RKO (cell line): ENCODE measurements around the gene GLIS1.

Source experiments
- DNase-seq: peaks from one replicate; pipeline ENCODE4 v3.0.0-alpha.2; 2016; ENCODE audit warnings: low spot score

GLIS1 gene

DNA sequence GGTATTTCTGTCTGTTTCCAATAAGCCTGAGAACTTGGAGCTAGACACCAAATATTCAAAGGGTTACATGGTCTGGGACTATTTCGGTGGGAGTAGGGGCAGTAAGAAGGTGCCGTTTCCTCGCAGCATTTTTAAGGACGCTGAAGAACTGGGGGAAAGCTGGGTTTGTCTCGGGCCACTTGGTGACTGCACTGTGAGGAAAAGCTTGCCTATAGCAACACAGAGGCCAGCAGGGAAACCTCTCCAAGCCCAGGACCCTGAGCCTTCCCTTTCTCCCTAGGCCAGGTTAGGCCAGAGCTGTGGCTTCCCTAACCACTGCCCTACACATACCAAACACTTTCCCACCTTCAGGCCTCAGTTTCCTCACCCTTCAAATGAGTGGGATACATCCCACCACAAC, 3.3 kb downstream of the GLIS1 start:
- DNase-seq, result no peak

DNA sequence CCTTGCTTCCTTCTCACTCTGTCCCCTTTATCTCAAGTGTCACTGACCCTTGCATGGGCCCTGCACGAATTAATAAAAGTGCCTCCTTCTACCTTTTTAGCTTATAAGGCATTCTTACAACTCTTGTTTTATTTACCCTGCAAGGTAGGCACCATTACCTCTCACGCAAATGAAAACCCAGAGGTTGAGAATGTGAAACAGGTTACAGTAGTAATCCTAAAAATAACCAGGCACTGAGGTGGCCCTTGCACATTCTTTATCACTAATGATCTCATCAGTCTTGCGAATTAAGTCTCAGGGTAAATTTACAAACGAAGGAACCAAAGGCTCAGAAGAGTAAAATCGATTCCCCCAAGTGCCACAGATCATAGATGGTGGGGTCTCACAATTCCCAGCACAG, 3.7 kb downstream of the GLIS1 start:
- no peak for DNase-seq

DNA sequence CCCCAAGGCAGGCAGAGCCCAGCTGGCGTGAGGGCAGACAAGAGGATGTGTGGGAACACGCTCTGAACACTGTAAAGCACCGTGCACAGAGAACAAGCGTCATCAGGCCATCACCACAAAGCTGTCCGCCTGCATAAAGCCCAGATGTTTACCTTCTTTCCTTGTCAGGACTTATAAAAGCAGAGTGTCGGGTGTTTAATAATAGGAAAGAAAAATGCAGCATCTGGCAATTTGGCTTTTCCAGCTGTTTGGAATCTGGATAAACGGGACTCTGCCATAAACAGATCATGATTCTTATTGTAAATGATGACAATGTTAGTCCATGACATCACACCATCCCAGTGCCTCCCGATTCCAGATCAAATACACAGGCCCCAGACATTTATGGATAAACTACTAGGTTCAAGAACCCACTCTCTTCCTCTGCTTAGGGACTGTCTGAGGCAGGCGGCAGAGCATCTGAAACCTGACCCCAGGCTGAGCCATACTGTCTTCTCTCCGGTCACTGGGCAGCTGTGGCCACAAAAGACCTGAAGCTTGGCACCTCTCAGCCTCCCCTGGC, 4.2 kb downstream of the GLIS1 start:
- no peak for DNase-seq

DNA sequence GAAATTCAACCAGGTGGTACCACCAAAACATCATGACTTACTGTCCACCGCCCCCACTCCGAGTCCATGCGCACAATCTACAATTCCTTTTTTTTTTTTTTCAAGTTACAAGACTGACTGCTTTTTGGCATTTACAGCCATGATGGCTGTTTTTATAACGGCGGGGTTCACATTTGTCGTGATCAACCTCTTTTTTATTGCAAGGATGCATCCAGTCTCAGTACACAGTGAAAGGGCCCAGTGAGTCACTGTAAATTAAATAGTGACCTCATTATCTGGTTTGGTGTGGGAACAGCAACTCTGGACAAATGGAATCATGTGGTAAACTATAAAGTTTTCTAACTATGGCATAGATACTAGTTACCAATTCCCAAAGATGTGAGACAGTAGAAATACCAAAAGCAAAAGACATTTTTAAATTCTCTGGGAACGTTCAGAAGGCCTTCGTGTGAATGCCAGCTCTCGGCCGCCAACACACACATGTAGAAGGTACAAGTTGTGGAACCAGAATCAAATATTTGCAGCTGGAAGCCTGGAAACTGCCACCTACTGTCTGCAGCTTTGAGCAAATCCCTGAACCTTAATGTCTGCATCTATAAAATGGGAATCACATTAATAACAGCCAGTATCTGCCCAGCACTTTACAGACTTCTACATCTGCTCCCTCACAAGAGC, 4.9 kb downstream of the GLIS1 start:
- no peak for DNase-seq

DNA sequence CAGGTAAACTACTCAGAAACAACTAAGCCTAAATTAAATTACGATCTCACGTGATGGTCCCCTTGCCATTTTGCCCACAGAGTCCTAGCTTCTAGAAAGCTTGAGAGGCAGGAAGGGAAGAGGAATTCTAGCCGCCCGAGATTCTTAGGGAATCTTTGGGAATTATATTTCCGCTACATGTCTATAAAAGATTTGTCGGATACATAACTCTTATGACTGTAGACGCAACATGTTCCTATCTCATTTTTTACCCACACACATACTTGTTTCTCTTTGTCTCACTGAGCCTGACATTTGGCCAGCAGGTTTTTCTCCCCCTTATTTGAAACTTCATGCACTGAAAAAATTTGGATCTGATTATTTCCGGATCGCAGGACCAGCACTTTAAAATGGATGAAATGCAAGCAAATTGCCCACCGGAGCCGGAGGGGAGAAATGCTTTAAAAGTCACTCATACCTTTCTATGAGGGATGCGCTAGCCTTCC, 5.5 kb downstream of the GLIS1 start:
- DNase-seq, result no peak

DNA sequence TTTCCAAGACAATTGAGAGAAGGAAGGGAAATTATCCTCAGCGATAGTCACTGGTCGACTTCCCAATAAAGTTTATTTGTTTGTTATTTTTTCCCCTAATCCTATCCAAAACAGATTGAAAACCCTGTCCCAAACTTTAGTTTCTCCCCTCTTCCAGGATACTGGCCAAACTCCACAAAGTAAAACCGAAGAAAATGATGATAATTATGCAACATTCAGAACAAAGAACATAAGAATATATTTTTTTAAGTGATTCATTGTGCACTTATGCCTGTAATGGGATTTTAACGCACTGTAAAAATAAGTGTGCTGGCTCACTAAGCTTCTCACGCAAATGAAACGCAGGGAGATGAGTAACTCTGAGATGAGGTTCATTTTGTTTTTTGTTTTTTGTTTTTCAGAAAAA, 6.0 kb downstream of the GLIS1 start:
- DNase-seq, result no peak

DNA sequence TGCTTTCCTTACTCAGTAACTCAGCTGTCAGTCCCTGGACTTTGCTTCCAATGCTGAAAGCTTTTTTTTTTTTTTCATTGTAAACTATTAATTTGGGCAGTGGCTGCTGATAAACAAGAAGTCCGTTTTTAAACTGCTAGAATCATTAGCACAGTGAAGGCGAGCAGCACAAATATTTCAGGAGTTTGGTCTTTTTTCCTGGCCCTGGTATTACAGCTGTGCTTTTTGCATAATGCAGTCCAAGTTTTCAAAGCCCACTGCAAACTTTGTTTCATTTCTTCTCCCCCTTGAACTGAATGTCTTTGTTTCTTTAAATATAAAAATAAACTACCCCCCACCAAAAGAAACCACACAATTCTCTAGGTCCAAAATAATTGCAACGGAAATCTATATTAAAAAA, 6.6 kb downstream of the GLIS1 start:
- DNase-seq, result no peak

DNA sequence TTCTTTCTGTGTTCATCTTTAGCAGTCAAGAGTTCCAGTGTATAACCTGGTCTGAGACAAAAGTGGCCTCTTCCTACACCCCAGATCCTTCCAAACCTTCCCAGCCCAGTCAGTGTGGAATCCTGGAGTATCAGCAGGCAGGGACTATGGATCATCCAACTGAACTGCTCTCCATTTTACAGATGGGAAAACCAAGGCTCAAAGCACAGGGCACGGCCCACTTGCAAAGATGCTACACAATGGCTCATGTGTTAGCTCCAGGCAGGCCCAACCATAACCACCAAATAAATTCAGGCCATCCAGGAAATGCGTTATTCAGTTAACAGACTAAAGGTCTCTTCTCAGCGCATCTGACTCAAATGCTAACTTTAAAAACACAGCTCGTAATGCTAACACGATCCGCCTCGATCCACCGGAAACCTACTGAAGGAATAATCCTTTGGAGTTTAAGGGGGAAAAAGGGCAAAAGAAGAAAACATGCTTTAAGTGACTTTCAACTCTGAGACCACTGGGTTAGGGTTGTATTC, 7.1 kb downstream of the GLIS1 start:
- DNase-seq, result no peak

DNA sequence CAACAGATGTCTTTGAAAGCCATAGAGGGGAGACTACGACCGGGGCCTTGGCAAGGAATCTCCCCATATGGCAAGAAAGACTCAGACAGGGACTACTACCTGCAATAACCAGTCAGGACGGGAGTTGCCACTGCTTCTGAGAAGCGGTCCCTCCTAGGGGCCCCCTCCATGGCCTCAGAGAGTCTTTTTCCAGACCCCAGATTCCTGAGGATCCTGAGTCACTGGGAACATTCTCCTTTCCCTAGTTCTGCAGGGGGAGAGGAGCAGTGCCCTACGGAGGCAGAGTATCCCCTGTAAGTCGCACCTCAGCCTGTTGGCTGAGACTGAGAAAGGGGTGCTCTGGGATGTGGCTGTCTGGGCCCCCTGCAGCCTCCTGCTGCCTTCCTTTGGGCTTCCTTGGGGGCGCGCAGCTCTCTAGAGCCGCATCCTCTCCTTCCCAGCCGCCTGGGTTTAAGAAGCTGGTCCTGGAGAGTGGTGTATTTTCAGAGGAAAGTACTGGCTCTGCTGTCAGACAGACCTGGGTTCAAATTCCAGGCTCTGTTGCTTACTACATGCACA, 7.8 kb downstream of the GLIS1 start:
- DNase-seq, result no peak

DNA sequence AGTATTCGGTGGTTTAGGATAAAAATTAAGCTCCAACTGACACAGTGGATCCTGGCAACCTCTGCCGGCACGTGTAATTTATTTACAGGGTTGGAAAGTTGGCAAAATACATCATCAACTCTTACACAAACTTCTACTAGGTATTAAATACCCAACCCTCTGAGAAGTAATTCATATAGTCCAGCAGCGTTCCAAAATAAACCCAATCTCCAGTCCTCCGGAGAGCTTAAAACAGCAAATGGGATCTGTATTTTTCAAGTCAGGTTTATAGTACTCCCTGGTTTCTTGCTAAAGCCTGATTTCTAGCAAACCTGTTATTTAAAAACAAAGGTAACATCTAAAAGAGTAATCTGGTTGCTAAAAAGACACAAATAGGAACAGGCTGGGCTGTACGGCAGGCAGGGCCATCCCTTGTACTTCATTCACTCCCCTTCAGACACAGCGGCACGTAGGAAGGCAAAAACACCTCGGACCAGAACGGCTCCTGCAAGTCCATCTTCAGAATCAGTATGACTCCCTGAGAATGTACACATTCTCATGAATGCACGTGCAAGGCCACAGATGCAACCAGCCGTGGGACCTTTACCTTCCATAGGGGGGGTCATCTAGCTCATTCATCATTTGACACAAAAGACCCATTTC, 8.6 kb downstream of the GLIS1 start:
- DNase-seq, result no peak

DNA sequence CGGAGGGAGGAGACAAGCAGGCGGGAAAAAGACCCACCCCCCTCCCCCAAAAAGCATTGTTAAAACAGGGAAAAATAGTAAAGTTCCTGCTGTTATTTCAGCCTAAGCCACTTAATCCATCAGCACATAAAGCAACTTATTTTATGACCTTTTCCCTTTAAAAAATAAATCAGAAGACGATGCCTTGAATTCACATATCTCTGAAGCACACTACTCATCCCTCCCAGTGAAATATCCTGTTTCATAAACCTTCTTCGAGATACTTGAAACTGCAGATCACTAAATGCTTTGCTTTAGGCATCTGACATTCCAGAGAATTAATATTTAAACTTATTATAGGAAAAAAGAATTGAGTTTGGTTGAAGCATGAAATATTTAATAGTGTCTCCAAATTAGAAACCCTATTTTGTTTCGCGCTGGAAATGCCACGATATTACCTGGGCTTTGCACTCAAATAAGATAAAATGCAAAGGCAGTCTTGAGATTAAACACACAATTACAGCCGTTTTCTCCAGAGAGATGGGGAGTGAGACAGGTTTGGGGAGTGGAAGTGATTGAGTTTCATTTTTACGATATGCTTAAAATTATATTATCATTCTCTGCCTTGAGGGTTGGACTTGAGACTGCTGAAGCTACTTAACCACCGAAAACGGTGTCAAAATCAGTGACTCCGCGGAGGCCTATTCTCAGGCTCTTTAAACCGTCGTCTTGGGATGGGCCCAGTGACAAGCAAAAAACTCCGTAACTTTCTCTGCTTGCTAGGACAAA, 9.3 kb downstream of the GLIS1 start:
- DNase-seq, result no peak

DNA sequence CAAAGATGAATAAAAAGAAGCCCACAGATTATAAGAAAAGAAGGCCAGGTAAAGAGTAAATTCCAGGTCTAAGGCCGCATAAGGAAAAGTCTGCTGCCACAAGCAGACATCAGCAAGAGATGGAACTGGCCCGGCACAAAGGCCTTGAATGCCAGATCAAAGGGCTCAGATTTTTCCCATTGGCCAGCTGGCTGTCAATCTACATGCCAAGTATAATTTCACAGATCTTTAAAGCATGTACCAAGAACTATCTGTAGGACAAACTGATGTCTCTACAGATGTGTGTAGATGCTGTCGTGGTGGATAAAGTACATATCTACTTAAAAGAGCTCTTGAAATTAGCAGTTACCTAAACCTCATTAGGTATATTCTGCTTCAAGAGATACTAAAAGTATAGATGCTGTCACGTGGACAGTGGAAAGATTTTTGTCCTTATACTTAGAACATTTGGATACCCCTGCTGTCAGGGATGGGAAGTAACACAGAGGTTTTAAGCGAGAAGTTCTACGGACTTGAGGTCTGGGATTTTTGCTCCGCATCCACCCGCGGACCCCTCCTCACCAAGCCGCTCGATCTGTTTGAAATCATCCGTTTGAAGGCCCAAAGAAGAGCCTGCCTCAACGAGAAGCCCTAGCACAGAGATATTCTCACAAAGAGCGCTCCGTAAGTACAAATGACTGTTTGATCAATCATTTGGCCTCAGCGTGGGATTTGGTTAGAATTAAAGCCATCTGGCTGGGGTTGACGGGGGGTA, 10.1 kb downstream of the GLIS1 start:
- no peak for DNase-seq

DNA sequence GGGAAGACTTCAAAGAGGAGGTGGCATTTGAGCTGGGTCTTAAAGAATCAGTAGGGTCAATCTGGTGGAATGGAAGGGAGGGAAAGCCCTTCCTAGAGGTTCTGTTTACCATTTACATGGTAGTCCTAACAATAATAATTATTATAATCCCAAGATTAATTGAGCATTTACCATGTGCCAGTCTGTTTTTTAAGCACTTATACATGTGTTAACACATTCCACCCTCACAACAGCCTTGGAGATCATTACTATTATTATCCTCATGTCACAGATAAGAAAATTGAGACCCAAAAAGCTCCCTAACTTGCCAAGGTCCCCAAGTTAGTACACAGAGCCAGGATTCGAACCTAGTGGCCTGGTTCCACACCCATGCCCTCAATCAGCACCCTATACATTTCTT, 10.8 kb downstream of the GLIS1 start:
- no peak for DNase-seq

DNA sequence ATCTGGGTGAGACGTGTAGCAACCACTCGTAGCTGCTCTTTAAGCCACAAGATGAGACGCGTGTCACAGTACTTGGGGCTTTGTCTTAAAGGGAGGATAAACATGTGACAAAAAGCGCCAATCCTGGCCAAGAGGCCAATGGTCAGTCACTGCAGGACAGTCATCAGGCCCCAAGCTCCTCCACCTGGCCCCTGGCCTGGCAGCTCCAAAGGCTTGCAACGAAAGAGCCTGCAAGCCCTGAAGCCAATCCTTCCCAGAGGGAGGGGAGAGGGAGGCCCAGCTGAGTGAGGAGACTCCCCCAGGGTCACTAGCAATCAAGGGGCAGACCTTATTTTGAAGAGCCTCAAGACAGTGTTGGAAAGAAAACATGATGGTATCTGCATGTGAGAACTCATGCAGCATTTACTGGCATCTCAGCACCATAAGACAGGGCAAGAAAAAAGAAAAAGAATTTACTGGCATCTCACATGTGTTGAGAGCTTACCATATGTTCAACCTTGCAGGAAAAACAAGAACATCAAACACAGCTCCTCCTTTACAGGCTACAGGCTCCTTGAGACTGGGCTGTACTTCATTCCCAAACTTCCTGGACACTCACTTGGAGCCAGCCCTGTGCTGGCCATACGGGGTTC, 11.4 kb downstream of the GLIS1 start:
- DNase-seq, result no peak

DNA sequence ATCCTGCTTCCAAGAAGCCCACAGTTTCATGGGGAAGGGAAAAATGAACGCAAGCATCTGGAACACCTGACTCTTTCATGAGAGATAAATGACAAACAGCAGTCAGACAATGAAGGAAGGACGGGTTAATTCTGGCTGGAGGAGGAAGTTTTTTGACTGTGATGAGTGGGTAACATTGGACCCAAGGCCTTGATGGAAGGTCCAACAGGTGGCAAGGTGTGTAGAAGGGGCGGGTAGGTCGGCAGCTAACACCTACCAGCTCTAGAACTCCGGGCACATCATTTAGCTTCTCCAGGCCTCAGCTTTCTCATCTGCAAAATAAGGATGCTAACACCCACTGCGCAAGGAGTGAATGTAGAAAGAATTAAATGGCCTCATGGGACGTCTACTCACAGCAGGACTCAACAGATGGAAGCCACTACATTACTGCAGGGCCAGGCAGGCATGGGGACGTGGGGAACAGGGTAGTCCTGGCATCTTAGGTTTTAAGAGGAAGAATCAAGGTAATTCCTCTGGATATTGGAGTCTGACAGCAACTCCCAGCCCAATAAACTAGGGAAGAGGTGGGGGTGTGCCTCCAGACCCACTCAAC, 12.9 kb downstream of the GLIS1 start:
- DNase-seq, result no peak

DNA sequence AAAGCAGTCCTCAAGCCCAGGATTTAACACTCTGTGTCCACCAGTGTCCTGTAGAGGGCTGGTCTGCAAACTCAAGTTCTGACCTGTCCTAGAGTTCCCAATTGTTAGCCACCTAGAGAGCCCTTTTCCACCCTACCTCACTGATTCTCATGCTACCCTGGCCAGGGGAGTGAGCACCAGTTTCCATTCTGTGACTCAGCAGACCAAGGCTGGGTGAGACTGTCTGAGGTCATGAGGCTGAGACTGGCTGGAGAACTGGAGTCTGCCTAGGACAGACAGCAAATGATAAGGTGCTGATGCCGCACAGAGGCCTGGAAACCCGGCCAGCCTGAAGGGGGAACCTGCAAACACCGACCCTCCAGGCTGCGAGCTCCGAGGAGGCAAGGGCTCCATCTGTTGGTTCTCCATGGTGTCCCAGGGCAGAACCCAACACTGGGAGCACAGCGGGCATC, 13.7 kb downstream of the GLIS1 start:
- no peak for DNase-seq

DNA sequence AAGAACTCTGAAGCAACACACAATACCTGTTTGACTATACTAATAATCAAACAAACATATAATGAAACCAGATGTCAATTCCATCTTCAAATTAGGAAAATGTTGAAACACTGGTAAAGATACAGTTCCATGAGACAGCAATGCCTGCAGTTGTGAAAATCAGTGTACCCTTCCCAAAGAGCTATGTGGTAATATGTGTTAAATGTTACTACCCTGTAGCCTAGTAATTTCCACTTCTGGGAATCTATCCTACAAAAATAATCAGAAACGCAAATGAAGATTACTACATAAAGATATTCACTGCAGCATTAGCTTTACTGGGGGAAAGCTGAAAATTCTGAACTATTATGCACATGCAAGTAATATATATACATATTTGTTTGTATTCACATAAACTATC, 16.9 kb downstream of the GLIS1 start:
- DNase-seq, result no peak

DNA sequence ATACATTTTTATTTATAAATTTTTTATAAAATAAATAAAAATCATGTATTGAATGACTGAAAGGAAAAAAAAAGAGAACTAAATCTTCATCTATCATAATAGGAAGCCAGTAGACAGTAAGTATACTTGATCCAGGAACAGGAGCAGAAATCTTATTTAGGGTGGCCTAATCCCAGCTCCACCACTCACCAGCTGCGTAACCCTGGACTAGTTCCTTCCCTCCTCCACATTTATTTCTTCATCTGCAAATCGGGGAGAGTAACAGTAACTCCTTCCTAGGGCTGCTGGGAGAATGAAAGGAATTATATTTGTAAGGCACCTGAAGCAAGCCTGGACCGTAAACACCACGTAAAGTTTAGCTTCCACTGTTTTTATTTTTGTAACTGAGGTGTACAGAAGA, 17.9 kb downstream of the GLIS1 start:
- DNase-seq, result no peak

DNA sequence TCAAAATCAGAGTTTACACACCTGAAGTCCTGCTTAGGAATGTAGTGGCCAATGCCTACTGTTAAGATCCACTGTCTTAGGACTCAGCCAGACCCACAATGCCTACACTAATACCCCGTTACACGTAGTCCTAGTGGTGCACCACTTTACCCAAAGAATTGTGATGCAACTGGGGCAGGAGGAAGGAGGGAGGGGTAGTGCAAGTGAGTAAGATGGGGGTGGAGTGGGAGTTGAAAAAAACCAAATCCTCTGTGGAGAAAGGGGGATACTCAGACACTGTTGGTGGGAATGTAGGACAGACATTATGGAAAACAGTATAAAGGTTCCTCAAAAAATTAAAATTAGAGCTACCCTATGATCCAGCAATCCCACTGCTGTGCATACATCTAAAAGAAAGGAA, 19.5 kb downstream of the GLIS1 start:
- DNase-seq, result no peak

DNA sequence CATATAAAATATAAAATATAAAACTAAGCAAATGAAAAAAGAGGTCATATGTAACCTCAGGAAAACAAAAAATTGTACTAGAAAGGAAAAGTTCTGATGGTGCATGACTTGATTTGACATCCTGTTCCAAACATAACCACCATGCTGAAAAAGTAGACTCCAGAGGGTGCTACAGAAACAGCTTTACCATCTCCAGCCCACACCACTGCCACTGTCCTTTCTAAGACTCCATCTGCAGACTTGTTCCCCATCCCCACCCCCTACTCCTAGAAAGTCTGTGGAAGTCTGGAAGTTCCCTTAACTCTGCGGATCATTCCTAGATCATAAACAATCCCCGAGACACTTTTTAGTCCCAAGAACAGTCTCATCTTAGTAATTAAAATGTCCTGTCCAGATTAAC, 20.5 kb downstream of the GLIS1 start:
- DNase-seq, result no peak
